Colon (tissue), 2 donors: Measurements from ENCODE around the gene SMIM41.

ENCODE experiments used
- FAIRE-seq: peaks from 2 replicates; lab custom pipeline; 2012; peaks lifted over from hg19 to GRCh38; lab: Jason Lieb, UNC
- donor health status: control.
- donor health status: control.

SMIM41 gene

GRCh38 chr12:52147367-52147963 is 68.0 kb downstream of the SMIM41 start:
- no peak for FAIRE-seq

GRCh38 chr12:52147964-52148463 is 68.5 kb downstream of the SMIM41 start:
- no peak for FAIRE-seq

GRCh38 chr12:52148464-52149181 is 69.1 kb downstream of the SMIM41 start:
- no peak for FAIRE-seq

- no peak for FAIRE-seq
These were observed 69.7 kb downstream of the SMIM41 start for GRCh38 chr12:52149182-52149641.

GRCh38 chr12:52149651-52150241 is 70.2 kb downstream of the SMIM41 start:
- FAIRE-seq = no peak

- FAIRE-seq = no peak
These were observed 71.8 kb downstream of the SMIM41 start for GRCh38 chr12:52151153-52151836.

- FAIRE-seq = no peak
These were observed 72.6 kb downstream of the SMIM41 start for GRCh38 chr12:52151837-52152783.

GRCh38 chr12:52152905-52153317 is 73.4 kb downstream of the SMIM41 start:
- no peak for FAIRE-seq

- no peak for FAIRE-seq
These were observed 75.8 kb downstream of the SMIM41 start for GRCh38 chr12:52155048-52155868.

- FAIRE-seq = no peak
These were observed 76.8 kb downstream of the SMIM41 start for GRCh38 chr12:52156311-52156710.

GRCh38 chr12:52156757-52157565 is 77.5 kb downstream of the SMIM41 start:
- no peak for FAIRE-seq

- no peak for FAIRE-seq
These were observed 78.2 kb downstream of the SMIM41 start for GRCh38 chr12:52157566-52158150.
